H1 (cell line): ENCODE measurements around the gene B3GALT6. TPM values are rescaled to one million over a fixed set of nuclear protein-coding genes. Genes with fewer than 3 reads are reported as not detected.

Experiments
- CTCF ChIA-PET: fragments of 300-600 bp; sonication (Branson Sonifier 250); formaldehyde crosslinking; loops from one replicate; lab custom pipeline; 2021; ENCODE audit not compliant: partially characterized antibody; lab: Charles Lee
- POLR2A ChIA-PET: fragments of 300-600 bp; sonication (Branson Sonifier 250); formaldehyde crosslinking; loops from one replicate; lab custom pipeline; 2021; ENCODE audit warnings: inconsistent platforms; ENCODE audit not compliant: partially characterized antibody; lab: Charles Lee
- DNase-seq, 2 experiments: peaks; one replicate each; pipeline versions ENCODE4 v3.0.0 to v3.0.0-alpha.2; 2010 to 2022; ENCODE audit warnings: low spot score in 2 of 2, low read depth in 1 of 2, mixed read lengths in 1 of 2
- FAIRE-seq: peaks from 2 replicates; lab custom pipeline; 2011; peaks lifted over from hg19 to GRCh38; lab: Jason Lieb, UNC
- H2AFZ ChIP-seq: 2 replicates; pipeline ENCODE4 v1.8.1; 2012; ENCODE audit warnings: low read length, inconsistent platforms
- H2AK5ac ChIP-seq: 2 replicates; pipeline ENCODE4 v1.6.1; 2013; ENCODE audit warnings: low read depth, low read length
- H2BK120ac ChIP-seq: replicated peaks from 2 replicates; pipeline ENCODE3; 2013; ENCODE audit warnings: low read depth, low read length, inconsistent platforms
- H2BK12ac ChIP-seq: 2 replicates; pipeline ENCODE4 v1.6.1; 2013; ENCODE audit warnings: low read depth, low read length
- H2BK15ac ChIP-seq: 2 replicates; pipeline ENCODE4 v1.6.1; 2013; ENCODE audit warnings: low read length
- H2BK20ac ChIP-seq: 2 replicates; pipeline ENCODE4 v1.6.1; 2013; ENCODE audit warnings: low read length
- H2BK5ac ChIP-seq: 2 replicates; pipeline ENCODE4 v1.6.1; 2013; ENCODE audit warnings: low read depth, low read length
- H3K14ac ChIP-seq: 2 replicates; pipeline ENCODE4 v1.6.1; 2013; ENCODE audit warnings: inconsistent platforms; ENCODE audit not compliant: insufficient read length
- H3K18ac ChIP-seq: 2 replicates; pipeline ENCODE4 v1.6.1; 2013; ENCODE audit warnings: low read length; ENCODE audit errors: extremely low read depth
- H3K23ac ChIP-seq: 2 replicates; pipeline ENCODE4 v1.6.1; 2013; ENCODE audit warnings: inconsistent platforms; ENCODE audit not compliant: insufficient read length
- H3K23me2 ChIP-seq: 2 replicates; pipeline ENCODE4 v1.6.1; 2013; ENCODE audit warnings: low read depth, low read length
- H3K27ac ChIP-seq: 2 replicates; pipeline ENCODE4 v1.6.1; 2011; ENCODE audit warnings: low read depth, low read length, inconsistent platforms
- H3K27me3 ChIP-seq, 4 experiments: replicated peaks in 1 of 4; 1 replicate in 1 of 4; 2 replicates in 3 of 4; pipeline versions ENCODE4 v1.6.1 to v1.8.1; 2011 to 2013; ENCODE audit warnings: low read length in 3 of 4, mild to moderate bottlenecking in 3 of 4, inconsistent platforms in 2 of 4, mixed read lengths in 2 of 4, moderate library complexity in 1 of 4; ENCODE audit not compliant: control insufficient read depth in 3 of 4, insufficient read depth in 3 of 4; ENCODE audit errors: extremely low read depth in 1 of 4
- H3K36me3 ChIP-seq, 4 experiments: 2 replicates each; pipeline versions ENCODE4 v1.6.1 to v1.8.1; 2011 to 2013; ENCODE audit warnings: mild to moderate bottlenecking in 4 of 4, low read length in 3 of 4, moderate library complexity in 2 of 4, control low read depth in 1 of 4, inconsistent platforms in 1 of 4; ENCODE audit not compliant: insufficient read depth in 4 of 4, control insufficient read depth in 2 of 4
- H3K4ac ChIP-seq: replicated peaks from 2 replicates; pipeline ENCODE3; 2013; ENCODE audit warnings: low read length, low read depth, mixed read lengths, inconsistent platforms; ENCODE audit not compliant: insufficient read length
- H3K4me1 ChIP-seq, 4 experiments: replicated peaks in 1 of 4; 1 replicate in 1 of 4; 2 replicates in 3 of 4; pipeline versions ENCODE4 v1.6.1 to v1.8.1; 2011 to 2013; ENCODE audit warnings: low read length in 3 of 4, inconsistent platforms in 2 of 4, mixed read lengths in 1 of 4; ENCODE audit not compliant: insufficient read depth in 4 of 4, control insufficient read depth in 3 of 4
- H3K4me2 ChIP-seq, 2 experiments: 2 replicates each; pipeline versions ENCODE4 v1.6.1 to v1.8.1; 2011 to 2013; ENCODE audit warnings: low read depth in 2 of 2, low read length in 2 of 2, control low read depth in 1 of 2, inconsistent platforms in 1 of 2, mild to moderate bottlenecking in 1 of 2; ENCODE audit not compliant: insufficient read depth in 1 of 2
- H3K4me3 ChIP-seq, 4 experiments: fragments of 200-600, 300-600 bp in 1 of 4; sonication (generic), shearing (Covaris generic), sonication (Bioruptor Twin) in 1 of 4; 2 replicates each; pipeline versions ENCODE4 v1.5.1 to v1.8.1; 2011 to 2016; ENCODE audit warnings: low read length in 4 of 4, low read depth in 3 of 4, control low read depth in 2 of 4, inconsistent platforms in 2 of 4, mild to moderate bottlenecking in 2 of 4, mixed read lengths in 1 of 4, moderate library complexity in 1 of 4; ENCODE audit not compliant: insufficient read depth in 2 of 4; ENCODE audit errors: extremely low read depth in 1 of 4
- H3K56ac ChIP-seq: replicated peaks from 2 replicates; pipeline ENCODE3; 2013; ENCODE audit warnings: low read depth, mild to moderate bottlenecking, mixed read lengths, low read length, inconsistent platforms; ENCODE audit not compliant: insufficient read length
- H3K79me1 ChIP-seq: 2 replicates; pipeline ENCODE4 v1.6.1; 2013; ENCODE audit warnings: low read depth, low read length, control low read depth
- H3K79me2 ChIP-seq, 2 experiments: 2 replicates each; pipeline versions ENCODE4 v1.6.1 to v1.8.1; 2012 to 2013; ENCODE audit warnings: low read length in 2 of 2, mild to moderate bottlenecking in 2 of 2, inconsistent platforms in 1 of 2; ENCODE audit not compliant: insufficient read depth in 2 of 2, control insufficient read depth in 1 of 2
- H3K9ac ChIP-seq, 4 experiments: replicated peaks in 1 of 4; 1 replicate in 1 of 4; 2 replicates in 3 of 4; pipeline versions ENCODE4 v1.6.1 to v1.8.1; 2011 to 2013; ENCODE audit warnings: low read depth in 3 of 4, low read length in 3 of 4, control low read depth in 2 of 4, mild to moderate bottlenecking in 2 of 4, moderate library complexity in 2 of 4, inconsistent platforms in 1 of 4; ENCODE audit errors: extremely low read depth in 1 of 4
- H3K9me3 ChIP-seq, 2 experiments: 2 replicates each; pipeline versions ENCODE4 v1.6.1 to v1.8.1; 2012 to 2013; ENCODE audit warnings: mild to moderate bottlenecking in 2 of 2, moderate library complexity in 2 of 2, control low read depth in 1 of 2, inconsistent platforms in 1 of 2, low read depth in 1 of 2, low read length in 1 of 2, mixed read lengths in 1 of 2; ENCODE audit not compliant: insufficient read depth in 2 of 2
- H4K20me1 ChIP-seq, 2 experiments: replicated peaks in 1 of 2; 2 replicates each; pipeline versions ENCODE3 to v1.8.1; 2011 to 2013; ENCODE audit warnings: inconsistent platforms in 2 of 2, low read length in 2 of 2, mild to moderate bottlenecking in 1 of 2; ENCODE audit not compliant: insufficient read depth in 2 of 2, control insufficient read depth in 1 of 2
- H4K5ac ChIP-seq: 2 replicates; pipeline ENCODE4 v1.6.1; 2013; ENCODE audit warnings: low read length, low read depth, mixed read lengths, inconsistent platforms; ENCODE audit not compliant: insufficient read length
- H4K8ac ChIP-seq: 2 replicates; pipeline ENCODE4 v1.8.0; 2013; ENCODE audit warnings: mild to moderate bottlenecking, moderate library complexity, low read length, inconsistent platforms; ENCODE audit not compliant: insufficient read depth; ENCODE audit errors: extremely low read depth
- H4K91ac ChIP-seq: replicated peaks from 2 replicates; pipeline ENCODE3; 2013; ENCODE audit warnings: low read length, mixed read lengths, inconsistent platforms; ENCODE audit not compliant: insufficient read length
- SP1 ChIP-seq: IDR thresholded peaks from 2 replicates; pipeline ENCODE4 v1.6.1; 2011; ENCODE audit warnings: low read depth, low read length
- TBP ChIP-seq: IDR thresholded peaks from 2 replicates; pipeline ENCODE4 v1.6.1; 2011; ENCODE audit warnings: low read depth, low read length, improper control_type of control experiment
- WGBS, 2 experiments: shearing (Covaris generic) in 1 of 2; methylation state at CpG; one replicate each; pipeline versions ENCODE4 v1.1.6 to v1.1.7; 2013 to 2015; ENCODE audit warnings: low lambda C conversion rate in 2 of 2, mixed read lengths in 2 of 2, inconsistent platforms in 1 of 2, low coverage in 1 of 2, missing lambda C conversion rate in 1 of 2; ENCODE audit not compliant: insufficient replicate concordance in 2 of 2, insufficient coverage in 1 of 2, insufficient read length in 1 of 2; ENCODE audit errors: extremely low coverage in 1 of 2, missing lambda C conversion rate in 1 of 2; 5-methylcytosine and 5-hydroxymethylcytosine counted together
- polyA plus RNA-seq, 7 experiments: library from polyadenylated mRNA; depleted of rRNA in 3 of 7; stranded (reverse) in 5 of 7; unstranded in 2 of 7; fragments of >200 nt in 5 of 7; fragments of 200-250 nt in 2 of 7; gene quantifications; 1 replicate in 5 of 7; 2 replicates in 1 of 7; 4 replicates in 1 of 7; pipeline versions ENCODE4 v1.2.1 to v1.2.3, GENCODE V29; 2011 to 2013; ENCODE audit warnings: missing spikeins in 2 of 7, mixed read lengths in 2 of 7
- total RNA-seq: library from RNA; stranded (reverse); fragmentation: NEBNext Ultra II Directional; extraction: Animal tissue kit (Norgen Biotek cat#: 25700); gene quantifications from 2 replicates; pipeline ENCODE4 v1.2.1, GENCODE V29; 2021

The B3GALT6 gene
- total and polyA plus RNA-seq, 2 of the 8 experiments (the other 6 are each of a cell fraction or from before 2014, with no cell fraction given): 18.4 to 20.4 TPM

DNA sequence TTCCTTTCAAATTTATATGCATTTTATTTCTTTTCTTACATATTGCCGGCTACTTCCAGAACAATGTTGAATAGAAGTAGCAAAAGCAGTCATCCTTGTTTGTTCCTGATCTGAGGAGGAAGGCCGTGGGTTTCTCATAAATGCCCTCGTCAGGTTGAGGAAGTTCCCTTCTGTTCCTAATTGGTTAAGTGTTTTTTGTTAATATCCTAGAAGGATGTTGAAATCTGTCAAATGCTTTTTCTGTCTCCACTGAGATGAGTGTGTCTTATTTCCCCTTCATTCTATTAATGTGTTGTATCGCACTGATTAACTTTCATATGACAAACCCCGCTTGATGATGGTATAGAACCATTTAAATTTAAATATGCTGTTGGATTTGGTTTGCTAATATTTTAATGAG lies 42.9 kb upstream of the B3GALT6 start:
- H3K36me3 ChIP-seq: no peaks in the 10 kb centered on the region
- TF ChIP-seq SP1 (no peak), TBP (no peak)
- H2BK5ac ChIP-seq: no peak overlapping the region
- H3K9me3 ChIP-seq: peaks cover 5 to 16% of the 10 kb centered on the region in 2 experiments; a peak in 3 of 4 replicates
- no peak overlapping the region for H2BK15ac ChIP-seq
- no peaks in the 10 kb centered on the region for H3K79me2 ChIP-seq
- no peak overlapping the region for H4K91ac ChIP-seq
- no peak overlapping the region for H4K8ac ChIP-seq
- H2AFZ ChIP-seq: no peak overlapping the region
- no peaks in the 10 kb centered on the region for H4K20me1 ChIP-seq
- H3K56ac ChIP-seq: no peak overlapping the region
- H3K4ac ChIP-seq: no peak overlapping the region
- no peak overlapping the region for H3K23ac ChIP-seq
- H2BK20ac ChIP-seq: no peak overlapping the region
- H3K14ac ChIP-seq: no peak overlapping the region
- H2AK5ac ChIP-seq: no peak overlapping the region
- no peak overlapping the region for H2BK12ac ChIP-seq
- no peaks in the 10 kb centered on the region for H3K4me1 ChIP-seq
- ChIA-PET POLR2A (no interaction called here), CTCF (interaction anchor here (1.5 kb wide), 1 partner anchor 15 kb away, joined by 3 read pairs; the partner anchor contains the start of gene TTLL10)
- H3K27ac ChIP-seq: no peak overlapping the region
- no peak overlapping the region for H3K4me2 ChIP-seq
- 83% methylated on average over 5 of the region's 5 CpGs; no CpG with 5 or more reads in 1 of the 2 experiments for WGBS, 2 experiments
- no peak overlapping the region for H3K18ac ChIP-seq
- H2BK120ac ChIP-seq: no peak overlapping the region
- H3K9ac ChIP-seq: no peak overlapping the region
- no peaks in the 10 kb centered on the region for H3K23me2 ChIP-seq
- H3K79me1 ChIP-seq: no peaks in the 10 kb centered on the region
- H3K27me3 ChIP-seq: no peaks in the 10 kb centered on the region
- DNase-seq (no peak), FAIRE-seq (no peak)
- H3K4me3 ChIP-seq: no peak overlapping the region
- H4K5ac ChIP-seq: no peak overlapping the region
